Measurements from ENCODE around the gene KCTD2.
"Not testable (repeated sequence)": the region's sequence is repeated elsewhere in the genome, so short reads cannot be mapped to it uniquely, and the experiment has no call there.

The KCTD2 gene

GRCh38 chr17:75032720-75033280 lies 14.2 kb upstream of the KCTD2 start:
- no peak for DNase-seq (ENCODE audit: low read depth)
- TF ChIP-seq CTCF (IDR thresholded peaks at IDR 0.05; ENCODE audit: control insufficient read depth, extremely low read depth, insufficient read depth), result no peak
- H3K4me3 ChIP-seq (ENCODE audit: low read depth, low read length), result peak overlapping the region; percentile 84

- peak overlapping the region; percentile 84 for H3K4me3 ChIP-seq (ENCODE audit: low read depth, low read length)
- TF ChIP-seq CTCF (IDR thresholded peaks at IDR 0.05; ENCODE audit: control insufficient read depth, extremely low read depth, insufficient read depth), result no peak
- DNase-seq (ENCODE audit: low read depth), result peak; percentile 74
These were observed 13.4 kb upstream of the KCTD2 start for GRCh38 chr17:75033346-75034235.

GRCh38 chr17:75034236-75034908 lies 12.7 kb upstream of the KCTD2 start:
- peak overlapping the region; percentile 84 for H3K4me3 ChIP-seq (ENCODE audit: low read depth, low read length)
- 0 out of 2 replicates have a peak, but pooled peaks have one; percentile 8 for TF ChIP-seq CTCF (IDR thresholded peaks at IDR 0.05; ENCODE audit: control insufficient read depth, extremely low read depth, insufficient read depth)
- DNase-seq (ENCODE audit: low read depth), result peak; percentile 69

- no peak overlapping the region for H3K4me3 ChIP-seq (ENCODE audit: low read depth, low read length)
- no peak for TF ChIP-seq CTCF (IDR thresholded peaks at IDR 0.05; ENCODE audit: control insufficient read depth, extremely low read depth, insufficient read depth)
- no peak for DNase-seq (ENCODE audit: low read depth)
These were observed 10.3 kb upstream of the KCTD2 start for GRCh38 chr17:75036643-75037268.

GRCh38 chr17:75039238-75039637 lies 7.8 kb upstream of the KCTD2 start:
- no peak for TF ChIP-seq CTCF (IDR thresholded peaks at IDR 0.05; ENCODE audit: control insufficient read depth, extremely low read depth, insufficient read depth)
- DNase-seq (ENCODE audit: low read depth), result no peak
- H3K4me3 ChIP-seq (ENCODE audit: low read depth, low read length), result no peak overlapping the region

GRCh38 chr17:75041656-75042280 lies 5.3 kb upstream of the KCTD2 start:
- no peak for DNase-seq (ENCODE audit: low read depth)
- H3K4me3 ChIP-seq (ENCODE audit: low read depth, low read length), result no peak overlapping the region
- TF ChIP-seq CTCF (IDR thresholded peaks at IDR 0.05; ENCODE audit: control insufficient read depth, extremely low read depth, insufficient read depth), result no peak

- DNase-seq (ENCODE audit: low read depth); H3K4me3 ChIP-seq (ENCODE audit: low read depth, low read length): not testable (repeated sequence)
These were observed 3.2 kb upstream of the KCTD2 start for GRCh38 chr17:75043789-75044188.
